Hematopoietic multipotent progenitor cell (in vitro differentiated cells): ENCODE results near the gene STRA8. TPM values are rescaled to one million over a fixed set of nuclear protein-coding genes. Genes with fewer than 3 reads are reported as not detected.

Experiments
- DNase-seq, 3 donors: peaks; one replicate each; pipeline ENCODE4 v3.0.0-alpha.2; 2011 to 2015; ENCODE audit warnings: low read depth in 2 of 3, low spot score in 2 of 3
- total RNA-seq: library from RNA; depleted of rRNA; stranded (reverse); fragments of >200 nt; gene quantifications from one replicate; pipeline ENCODE4 v1.2.3, GENCODE V29; 2012

Gene STRA8
- total RNA-seq, 1 donor, result not detected

GRCh38 chr7:135236727-135237126, 3.1 kb downstream of the STRA8 start:
- DNase-seq, result no peak

- no peak for DNase-seq
Measured at GRCh38 chr7:135238112-135238744, 4.6 kb downstream of the STRA8 start.

- no peak for DNase-seq
Measured at GRCh38 chr7:135239263-135239662, 5.6 kb downstream of the STRA8 start.

GRCh38 chr7:135240441-135240840, 6.8 kb downstream of the STRA8 start:
- no peak for DNase-seq

GRCh38 chr7:135242096-135242684, 8.6 kb downstream of the STRA8 start:
- no peak for DNase-seq

GRCh38 chr7:135245226-135246190, 11.9 kb downstream of the STRA8 start:
- DNase-seq, result no peak

- no peak for DNase-seq
Measured at GRCh38 chr7:135246191-135246825, 12.7 kb downstream of the STRA8 start.

GRCh38 chr7:135247746-135248471, 14.3 kb downstream of the STRA8 start:
- DNase-seq, result no peak

- no peak for DNase-seq
Measured at GRCh38 chr7:135248546-135248945, 14.9 kb downstream of the STRA8 start.

GRCh38 chr7:135251496-135252391, 18.1 kb downstream of the STRA8 start:
- peak in 1 of 3 donors; percentile 45 for DNase-seq

GRCh38 chr7:135253851-135254771, 20.5 kb downstream of the STRA8 start:
- peak in 2 of 3 donors; percentile 40 to 47 for DNase-seq

- DNase-seq, result no peak
Measured at GRCh38 chr7:135257790-135258189, 24.2 kb downstream of the STRA8 start.

- no peak for DNase-seq
Measured at GRCh38 chr7:135258585-135258984, 24.9 kb downstream of the STRA8 start.

- no peak for DNase-seq
Measured at GRCh38 chr7:135259702-135260101, 26.1 kb downstream of the STRA8 start.

- DNase-seq, result no peak
Measured at GRCh38 chr7:135260470-135260869, 26.8 kb downstream of the STRA8 start.

GRCh38 chr7:135260930-135261721, 27.5 kb downstream of the STRA8 start:
- no peak for DNase-seq

- DNase-seq, result no peak
Measured at GRCh38 chr7:135262623-135263320, 29.1 kb downstream of the STRA8 start.
